LoVo (cell line): Measurements from ENCODE around the gene SETBP1.

ENCODE experiments used
- DNase-seq: peaks from one replicate; pipeline ENCODE4 v3.0.0-alpha.2; 2016; ENCODE audit warnings: low spot score

The SETBP1 gene

GRCh38 chr18:44973282-44973681, 292.6 kb downstream of the SETBP1 start:
- no peak for DNase-seq

GRCh38 chr18:44974174-44974573, 293.5 kb downstream of the SETBP1 start:
- DNase-seq: no peak

GRCh38 chr18:44977856-44978255, 297.2 kb downstream of the SETBP1 start:
- no peak for DNase-seq

DNA sequence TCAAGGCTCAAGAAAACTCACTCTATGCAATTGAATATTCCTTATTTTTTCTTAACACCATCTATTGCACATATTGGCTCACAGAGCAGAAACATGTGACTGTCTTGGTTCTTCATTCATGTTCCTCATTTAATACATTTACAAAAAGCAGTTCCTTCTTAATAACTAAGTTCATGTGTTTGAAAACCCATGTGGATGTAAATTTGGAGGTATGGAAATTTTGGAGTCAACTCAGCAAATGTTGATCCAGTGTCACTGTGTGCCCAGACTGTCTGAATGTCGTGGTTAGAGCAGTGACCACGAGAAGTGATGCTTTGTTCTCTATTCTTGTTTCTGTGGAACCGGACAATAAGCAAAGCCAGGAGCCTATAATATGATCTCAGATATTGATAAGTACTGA, 299.1 kb downstream of the SETBP1 start:
- DNase-seq: no peak

DNA sequence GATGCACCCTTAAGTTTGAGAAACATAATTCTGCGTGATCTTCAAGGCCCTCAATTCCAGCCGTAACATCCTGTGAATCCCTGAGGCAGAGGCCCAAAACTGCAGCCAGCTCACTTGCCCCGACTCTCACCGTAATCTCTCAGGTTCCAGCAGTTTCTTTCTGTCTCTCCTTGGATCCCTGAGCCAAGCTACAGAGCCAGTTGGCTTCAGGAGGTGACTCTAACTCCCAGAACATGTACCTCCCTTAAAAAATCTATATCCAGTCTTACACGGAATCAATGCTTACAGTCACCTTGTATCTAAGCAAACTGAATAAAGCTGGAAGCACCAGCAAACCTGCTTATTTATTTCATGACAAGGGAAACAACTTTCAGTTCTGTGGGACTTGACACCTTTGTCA, 300.4 kb downstream of the SETBP1 start:
- DNase-seq: no peak

GRCh38 chr18:44986933-44987332, 306.2 kb downstream of the SETBP1 start:
- DNase-seq: no peak

DNA sequence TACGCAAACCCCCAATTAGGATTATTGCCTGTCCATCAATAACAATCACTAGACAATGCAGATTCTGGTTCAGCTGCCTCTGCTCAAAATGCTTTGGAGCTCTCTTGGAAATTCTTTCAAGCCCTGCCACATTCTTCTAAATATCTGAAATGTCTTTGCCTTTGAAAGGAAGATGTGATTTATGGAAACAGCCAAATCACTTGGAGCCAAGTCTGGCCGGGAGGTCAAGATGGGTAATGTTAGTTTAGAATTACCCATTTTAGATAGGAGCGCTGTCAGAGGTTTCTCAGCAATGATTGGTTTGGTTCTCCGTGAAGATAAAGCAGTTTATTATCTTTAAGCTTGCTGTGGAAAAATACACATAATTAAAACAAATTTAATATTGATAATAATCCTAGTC, 306.7 kb downstream of the SETBP1 start:
- DNase-seq: no peak

GRCh38 chr18:44988821-44989587, 308.3 kb downstream of the SETBP1 start:
- no peak for DNase-seq

DNA sequence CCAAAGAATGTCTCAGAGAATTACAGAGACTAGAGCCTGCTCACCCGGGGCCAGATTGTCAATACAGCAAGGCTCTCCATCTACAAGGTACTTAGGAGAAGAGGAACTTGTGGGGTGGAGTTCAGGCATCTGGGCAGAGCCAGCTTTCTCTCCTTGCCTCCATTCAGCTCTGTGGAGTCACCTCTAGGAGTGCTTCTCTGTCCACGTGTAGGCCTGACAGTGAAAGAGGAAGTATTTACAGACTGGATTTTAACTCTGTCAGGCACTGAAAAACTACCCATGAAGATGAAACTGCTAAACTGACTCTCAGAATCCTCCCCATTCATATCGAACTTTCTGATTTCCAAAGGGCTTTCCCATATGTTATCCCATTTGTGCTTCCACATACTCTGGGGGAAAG, 315.6 kb downstream of the SETBP1 start:
- no peak for DNase-seq

- no peak for DNase-seq
Observed at GRCh38 chr18:44997174-44997573, 316.5 kb downstream of the SETBP1 start.

- DNase-seq: no peak
Observed at GRCh38 chr18:44998360-44998759, 317.7 kb downstream of the SETBP1 start.

DNA sequence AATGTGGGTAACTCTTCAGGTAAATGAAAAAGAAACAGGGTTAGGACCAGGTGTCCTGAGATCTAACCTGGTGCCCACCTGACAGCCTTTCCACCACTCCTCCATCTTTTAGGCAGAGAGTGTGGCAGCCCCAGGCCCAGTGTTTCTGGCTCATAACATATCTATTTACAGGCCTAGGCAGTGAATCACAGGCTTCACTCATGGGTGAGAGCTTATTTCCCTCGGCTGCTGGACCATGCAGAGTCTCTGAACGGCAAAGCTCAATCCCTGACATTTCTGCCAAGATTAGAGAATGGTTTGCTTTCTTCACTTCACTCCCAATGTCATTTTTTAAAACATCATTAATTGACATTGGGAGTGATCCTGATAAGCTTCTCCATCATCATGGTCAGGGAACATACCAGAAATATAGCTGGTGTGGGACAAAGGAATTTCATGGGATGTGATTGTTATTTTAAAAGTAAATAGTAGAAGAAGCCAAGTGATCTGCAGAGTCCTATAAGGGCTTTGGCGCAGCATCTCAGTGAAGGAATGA, 323.9 kb downstream of the SETBP1 start:
- no peak for DNase-seq

- DNase-seq: no peak
Observed at GRCh38 chr18:45006934-45007333, 326.2 kb downstream of the SETBP1 start.

- no peak for DNase-seq
Observed at GRCh38 chr18:45007531-45007930, 326.8 kb downstream of the SETBP1 start.

DNA sequence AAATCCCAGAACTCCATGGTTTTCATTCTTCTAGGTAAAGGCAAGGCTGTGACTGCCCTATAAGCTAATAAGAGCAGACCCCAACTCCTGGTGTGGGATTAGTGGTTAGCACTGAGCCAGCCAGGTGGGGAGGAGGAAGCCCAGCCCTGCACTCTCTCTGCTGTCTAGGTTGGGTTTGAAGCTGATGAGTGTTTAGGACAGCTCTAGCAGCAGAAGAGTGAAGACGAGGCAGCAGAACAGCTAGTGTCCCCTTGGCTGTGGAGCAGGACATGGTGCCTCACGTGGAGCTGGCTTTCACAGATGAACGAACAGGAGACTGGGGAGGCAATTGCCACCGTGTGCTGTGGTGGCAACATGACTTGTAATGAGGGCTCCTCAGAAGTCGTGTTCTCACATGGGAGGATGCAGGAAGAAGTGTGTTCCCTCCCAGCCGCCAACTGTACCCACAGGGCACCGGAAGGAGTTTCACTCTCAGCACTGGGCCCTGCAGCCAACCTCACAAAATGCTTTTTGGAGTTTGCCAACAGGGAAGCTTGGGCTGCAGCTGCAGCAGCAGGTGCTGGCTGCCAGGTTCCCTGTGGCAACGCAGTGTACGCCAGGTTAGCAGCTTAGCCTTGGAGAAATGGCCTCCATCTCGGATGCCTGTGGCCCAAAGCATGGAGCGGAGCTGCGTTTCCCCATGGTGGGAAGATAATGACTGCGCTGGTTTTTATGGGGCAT, 328.2 kb downstream of the SETBP1 start:
- no peak for DNase-seq

DNA sequence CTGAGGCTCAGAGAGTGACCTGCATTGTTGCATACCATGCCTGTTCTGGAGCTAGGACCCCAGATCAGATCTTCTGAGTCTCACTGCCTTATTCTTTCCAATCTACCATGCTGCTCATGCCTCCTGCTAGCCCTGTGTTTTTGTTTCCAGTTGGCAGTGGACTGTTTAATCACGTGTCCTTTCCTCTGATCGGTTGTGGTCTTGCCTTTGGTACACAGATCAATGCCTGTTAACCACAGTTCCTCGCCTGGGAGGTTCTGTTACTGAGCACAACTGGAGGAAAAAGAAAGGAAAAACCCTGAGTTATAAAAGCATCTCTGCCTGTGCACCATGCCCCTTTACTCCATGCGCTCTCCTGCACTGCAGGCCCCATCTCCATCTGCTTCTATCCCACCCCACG, 329.1 kb downstream of the SETBP1 start:
- DNase-seq: no peak

DNA sequence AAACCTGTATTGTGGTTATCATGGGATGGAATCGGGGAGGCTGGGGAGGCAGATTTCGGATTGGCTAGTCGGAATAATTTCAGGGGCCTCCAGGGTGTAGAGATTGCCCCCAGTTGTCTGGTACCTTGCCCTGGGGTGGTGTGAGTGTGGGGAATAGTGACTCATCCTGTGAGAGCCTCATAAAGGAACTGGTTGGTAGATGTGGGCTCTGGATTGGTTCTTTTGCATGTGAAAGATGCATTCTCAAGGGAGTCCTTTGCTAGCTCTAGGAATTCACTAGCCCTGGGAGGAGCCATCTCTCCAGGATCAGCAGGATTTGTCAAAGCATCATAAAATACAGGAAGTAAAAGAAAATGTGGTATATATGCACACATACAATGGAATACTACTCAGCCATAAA, 331.6 kb downstream of the SETBP1 start:
- DNase-seq: no peak

DNA sequence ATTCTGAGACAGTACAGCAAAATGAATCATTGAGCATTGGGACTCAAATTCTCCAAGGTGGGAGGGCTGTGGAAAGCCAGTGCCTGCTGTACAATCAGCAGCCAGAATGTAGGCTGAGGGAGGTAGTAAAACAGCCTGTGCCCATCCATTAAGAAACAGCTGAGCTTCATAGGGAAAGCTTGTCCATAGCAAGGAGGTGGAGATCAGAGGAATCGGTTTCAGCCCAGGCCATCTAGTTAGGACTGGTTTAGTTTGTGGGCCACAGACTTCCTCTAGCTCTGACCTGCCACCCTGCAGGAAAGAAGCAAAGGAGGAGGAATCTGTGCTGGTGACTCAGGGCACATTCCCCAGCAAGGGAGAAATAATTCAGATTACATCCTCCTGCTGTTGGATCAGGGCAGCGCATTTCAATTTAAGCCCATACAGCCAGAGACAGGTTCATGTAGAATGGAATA, 333.4 kb downstream of the SETBP1 start:
- no peak for DNase-seq

DNA sequence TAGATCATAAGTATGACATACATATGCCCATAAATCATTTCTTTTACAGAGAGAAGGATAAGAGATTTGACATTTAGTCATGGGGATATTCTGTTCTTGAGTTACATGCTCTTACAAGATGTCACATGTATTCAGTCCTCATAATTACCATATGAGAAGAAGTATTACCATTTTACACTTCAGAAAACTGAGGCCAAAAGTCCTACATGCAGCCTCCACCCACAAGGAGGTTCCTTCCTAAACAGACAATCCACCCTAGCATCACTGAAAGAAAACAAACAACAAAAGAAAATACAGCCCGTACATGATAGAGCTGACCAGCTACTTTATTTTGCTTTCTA, 335.1 kb downstream of the SETBP1 start:
- no peak for DNase-seq

DNA sequence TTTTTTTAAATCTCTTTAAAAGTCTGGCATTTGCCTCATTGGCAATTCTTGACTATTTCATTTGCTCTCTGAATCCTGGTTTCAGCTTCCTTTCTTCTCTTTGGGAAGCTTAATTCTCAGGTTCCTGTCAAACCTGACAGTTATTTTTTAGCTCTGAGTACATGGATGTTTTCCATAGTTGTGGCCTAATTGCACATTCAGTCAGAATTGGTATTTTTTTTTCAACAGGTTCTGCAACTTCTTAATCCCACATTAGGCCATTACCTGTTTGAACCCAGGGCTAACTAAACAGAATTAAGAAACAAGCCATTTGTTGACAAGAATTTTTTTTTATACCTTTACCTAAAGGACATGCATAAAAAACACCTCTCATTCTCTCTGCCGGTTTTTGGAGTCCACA, 338.8 kb downstream of the SETBP1 start:
- DNase-seq: no peak

DNA sequence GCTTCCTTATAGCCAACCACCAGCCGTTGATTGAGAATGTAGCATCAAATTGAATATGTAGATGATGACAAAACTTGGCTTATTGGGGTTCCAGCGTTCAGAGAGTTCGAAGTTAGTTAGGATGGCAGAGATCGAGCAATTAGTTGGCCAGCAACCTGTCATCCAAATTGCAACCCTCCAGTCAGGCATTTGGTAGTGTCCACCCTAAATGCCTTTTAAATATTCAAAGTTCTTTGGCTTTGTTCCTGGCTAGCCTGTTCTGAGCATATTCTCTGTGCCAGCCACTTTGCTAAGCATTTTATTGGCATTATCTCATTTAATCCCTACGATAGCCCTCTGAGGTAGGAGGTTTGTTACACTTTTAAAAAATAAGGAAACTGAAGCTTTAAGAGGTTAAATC, 342.8 kb downstream of the SETBP1 start:
- no peak for DNase-seq

- no peak for DNase-seq
Observed at GRCh38 chr18:45024357-45025088, 343.8 kb downstream of the SETBP1 start.

DNA sequence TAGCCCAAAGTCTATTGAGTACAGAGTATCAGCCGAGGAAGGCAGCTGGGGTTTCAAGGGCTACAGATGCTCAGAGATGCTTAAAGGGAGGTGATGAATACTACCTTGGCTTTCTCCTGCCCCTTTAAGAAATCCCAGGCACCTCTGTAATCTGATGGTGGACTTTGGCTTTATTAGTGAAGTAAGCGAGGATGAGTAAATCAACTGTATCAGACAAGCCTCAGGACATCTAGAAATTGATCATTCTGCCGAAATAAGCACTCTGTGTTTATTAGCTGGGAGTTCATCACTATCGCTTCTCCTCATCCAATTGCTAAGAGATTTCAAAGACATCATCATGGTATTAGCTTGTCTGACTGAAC, 344.4 kb downstream of the SETBP1 start:
- DNase-seq: no peak
